Mucosa of gallbladder (tissue), 1 donor: Measurements from ENCODE around the gene NOVA1. TPM values are rescaled to one million over a fixed set of nuclear protein-coding genes. Genes with fewer than 3 reads are reported as not detected.

Source experiments
- DNase-seq: peaks from one replicate; pipeline ENCODE4 v3.0.0-alpha.2; 2020; ENCODE audit warnings: low spot score
- total RNA-seq: library from RNA; stranded (reverse); gene quantifications from one replicate; pipeline ENCODE4 v1.2.1, GENCODE V29; 2021
- donor health status: DM: no; HTN: no; CAD: no.

NOVA1 gene
- total RNA-seq, 1 donor from 2014 or later = 18.7 TPM

DNA sequence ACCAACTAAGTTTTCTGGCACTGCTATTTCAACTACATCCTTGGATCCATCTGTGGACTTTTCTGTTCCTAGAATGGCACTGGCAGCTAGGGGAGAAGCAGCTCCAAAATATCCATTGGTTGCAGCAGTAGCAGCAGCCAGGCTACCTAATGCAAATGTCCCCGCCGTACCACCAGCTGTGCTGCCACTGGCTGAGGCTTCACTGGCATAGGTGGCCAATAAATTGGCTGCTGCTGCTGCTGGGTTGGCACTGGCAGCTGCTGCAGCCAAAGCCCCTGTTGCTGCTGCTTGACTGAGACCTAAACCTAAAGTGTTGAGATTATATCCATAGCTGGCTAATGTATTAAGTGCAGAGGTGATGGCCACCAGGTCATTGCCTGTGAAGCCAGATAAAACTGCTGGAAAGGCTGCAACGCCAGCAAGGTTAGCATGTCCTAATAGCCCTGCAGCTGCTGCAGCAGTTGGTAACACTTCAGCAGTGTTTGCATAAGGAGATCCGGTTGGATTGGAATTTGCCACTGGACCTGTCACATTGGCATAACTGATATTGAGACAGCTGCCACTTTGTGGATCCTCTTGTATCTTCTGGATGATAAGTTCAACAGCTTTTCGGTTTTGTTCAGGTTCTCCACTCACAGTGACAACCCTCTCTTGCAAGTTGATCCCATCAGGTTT lies 149.5 kb downstream of the NOVA1 start:
- DNase-seq = no peak

DNA sequence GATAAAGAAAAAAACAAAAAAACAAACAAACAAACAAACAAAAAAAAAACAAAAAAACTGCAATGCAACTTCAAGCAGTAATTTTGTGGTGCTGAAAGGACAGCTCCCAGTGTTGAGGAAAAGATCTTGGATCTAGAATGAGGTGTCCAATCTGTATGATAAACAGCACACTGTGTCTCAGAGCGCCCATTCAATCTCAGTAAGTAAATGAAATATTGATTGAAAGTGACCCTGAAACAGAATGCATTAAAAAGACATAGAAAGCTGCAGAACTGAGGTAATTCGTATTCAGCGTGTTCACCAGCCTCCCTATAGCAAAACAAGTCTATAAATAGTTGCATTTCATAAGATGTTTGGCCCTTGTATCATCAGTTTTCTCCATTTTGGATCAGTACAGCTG lies 153.0 kb downstream of the NOVA1 start:
- DNase-seq = no peak

DNA sequence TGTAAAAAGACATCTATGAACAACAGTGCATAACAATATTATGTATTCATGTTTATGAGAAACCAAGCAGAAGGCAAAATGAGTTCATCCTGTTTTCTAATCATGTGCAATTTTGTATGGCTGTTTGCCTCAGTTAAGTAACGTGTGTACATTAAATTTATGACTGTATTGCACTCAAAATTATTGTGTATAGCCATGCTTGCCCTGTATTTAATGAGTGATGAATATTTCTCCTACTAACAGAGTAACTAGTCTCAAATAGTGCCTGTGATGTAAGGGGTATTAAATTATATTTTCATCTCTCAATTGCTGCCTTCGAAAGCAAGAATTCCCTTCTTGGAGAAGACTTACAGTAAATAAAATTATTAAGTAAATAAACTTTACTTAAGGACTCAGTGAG lies 154.2 kb downstream of the NOVA1 start:
- no peak for DNase-seq

DNA sequence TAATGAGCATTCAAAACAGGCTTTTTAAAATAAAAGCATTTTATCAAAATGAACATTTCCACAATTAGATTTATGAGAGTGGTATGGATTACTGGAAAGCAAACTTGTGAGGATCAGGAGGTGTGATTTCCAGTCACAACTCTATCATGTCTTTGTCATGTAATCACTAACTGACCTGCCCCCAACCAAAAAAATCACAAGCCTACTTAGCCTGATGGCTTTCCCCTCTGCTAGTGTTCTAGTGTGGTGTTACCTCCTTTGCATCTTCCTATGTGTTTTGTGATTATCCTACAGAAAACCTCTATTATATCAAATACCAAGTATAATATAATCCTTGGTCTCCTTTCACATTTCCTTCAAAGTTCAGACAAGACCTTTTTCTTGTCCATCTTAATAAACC lies 168.6 kb downstream of the NOVA1 start:
- DNase-seq = no peak

DNA sequence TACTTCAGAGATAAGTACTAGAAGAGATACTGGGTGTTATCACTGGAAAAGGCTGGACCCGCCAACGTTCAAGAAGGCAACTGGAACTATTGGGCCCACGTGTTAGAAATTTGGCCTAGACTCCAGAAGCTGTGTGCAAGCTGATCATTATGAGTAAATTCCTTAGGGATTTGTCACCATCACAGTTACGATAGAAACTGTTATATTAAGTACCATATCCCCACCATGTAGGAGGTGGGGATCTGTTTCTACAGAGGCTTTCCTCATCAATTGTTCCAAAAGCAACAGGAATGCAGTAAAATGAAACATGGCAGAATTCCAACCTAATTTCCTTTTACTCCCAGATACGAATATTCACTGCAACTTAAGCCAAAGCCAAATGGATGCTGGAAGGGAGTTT lies 170.7 kb downstream of the NOVA1 start:
- DNase-seq = no peak

DNA sequence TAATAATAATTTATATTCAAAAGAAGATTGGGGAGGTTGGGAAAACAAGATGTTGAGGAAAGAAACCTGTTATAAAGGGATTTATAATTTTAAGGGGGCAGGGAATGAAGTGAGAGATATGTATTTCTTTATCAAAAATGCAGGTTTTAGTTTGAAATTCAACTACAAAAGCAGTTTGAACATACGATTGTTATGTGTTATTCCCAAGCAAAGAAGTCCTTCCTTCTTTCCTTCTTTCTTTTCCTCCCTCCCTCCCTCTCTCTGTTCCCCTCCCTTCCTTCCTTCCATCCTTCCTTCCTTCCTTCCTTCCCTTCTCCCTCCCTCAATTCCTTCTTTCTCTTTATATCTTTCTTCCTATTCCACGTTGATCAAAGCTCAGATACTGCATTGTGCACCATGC lies 173.3 kb downstream of the NOVA1 start:
- DNase-seq = no peak

DNA sequence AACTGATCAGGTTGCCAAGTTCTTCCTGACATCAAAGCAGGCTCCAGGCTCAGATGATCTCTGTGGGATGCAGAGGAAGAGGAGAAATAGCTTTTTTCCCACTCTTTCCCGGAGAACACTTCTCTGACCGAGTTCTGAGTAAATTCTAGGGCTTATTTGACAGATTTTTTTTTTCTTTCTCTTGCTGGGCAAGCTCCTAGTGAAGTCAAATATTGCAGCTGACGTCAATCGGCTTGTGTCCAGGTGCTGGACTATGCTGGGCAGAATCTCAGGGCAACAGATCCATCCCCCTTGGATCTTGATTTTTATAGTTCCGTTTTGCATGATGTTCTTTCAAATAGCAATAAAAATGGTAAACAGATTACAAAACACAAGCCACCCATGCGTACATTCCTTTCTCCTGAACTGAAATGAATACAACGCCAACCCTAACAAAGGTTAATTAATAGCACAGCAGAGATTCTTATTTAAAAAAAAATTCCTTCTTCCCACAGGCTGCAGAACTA lies 182.2 kb downstream of the NOVA1 start:
- DNase-seq = peak; percentile 48

DNA sequence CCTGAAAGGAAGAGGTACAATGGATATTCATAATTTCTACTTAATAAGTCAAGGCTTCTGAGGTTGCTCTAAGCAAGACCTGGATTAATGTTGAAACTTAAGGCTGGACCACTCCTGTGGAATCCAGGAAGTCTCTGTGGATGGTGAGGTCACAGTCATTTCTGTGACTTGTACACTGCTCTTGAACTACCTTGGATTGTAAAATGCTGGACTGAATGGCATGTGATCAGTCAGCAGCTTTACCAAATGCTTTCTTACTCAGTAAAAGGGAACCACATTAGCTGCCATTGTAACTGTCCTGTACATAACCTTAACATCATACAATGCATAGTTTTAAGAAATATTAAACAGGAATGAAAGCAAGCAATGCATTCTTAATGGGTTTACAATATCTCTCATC lies 182.9 kb downstream of the NOVA1 start:
- no peak for DNase-seq

DNA sequence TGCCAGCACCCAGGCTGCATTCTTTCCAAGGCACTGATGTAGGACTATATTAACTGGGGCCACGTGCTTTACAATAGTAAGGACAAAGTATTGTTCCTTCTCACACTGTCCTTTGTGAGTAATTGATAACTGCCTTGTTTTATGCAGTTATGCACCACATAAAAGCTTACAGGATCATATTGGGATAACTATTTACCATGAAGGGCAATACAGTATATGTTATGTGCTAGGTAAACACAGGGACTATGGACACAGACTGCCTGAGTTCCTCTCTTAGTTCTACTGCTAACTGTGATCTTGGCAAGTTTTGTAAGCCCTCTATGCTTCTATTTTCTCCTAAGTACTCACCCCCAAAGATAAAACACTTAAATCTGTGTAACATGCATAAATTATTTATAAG lies 183.7 kb downstream of the NOVA1 start:
- no peak for DNase-seq

DNA sequence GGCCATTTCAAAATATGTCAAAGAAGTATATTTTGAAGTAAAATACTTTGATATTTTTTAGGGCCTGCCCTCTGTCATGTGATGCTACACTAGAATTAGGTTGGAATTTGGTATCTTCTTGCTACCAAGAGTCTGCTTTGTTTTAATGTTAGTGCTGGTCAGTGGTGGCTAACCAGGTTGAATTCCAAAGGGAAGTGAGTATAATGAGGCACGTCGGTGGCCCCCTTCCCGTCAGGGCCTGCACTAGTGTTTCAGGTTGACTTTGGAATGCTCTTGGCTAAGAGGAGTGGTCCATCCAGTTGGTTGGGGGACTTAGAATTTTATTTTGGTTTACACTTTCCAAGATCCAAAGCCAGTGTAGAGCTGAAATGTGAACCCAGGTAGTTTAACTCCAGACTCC lies 185.4 kb downstream of the NOVA1 start:
- DNase-seq = no peak

DNA sequence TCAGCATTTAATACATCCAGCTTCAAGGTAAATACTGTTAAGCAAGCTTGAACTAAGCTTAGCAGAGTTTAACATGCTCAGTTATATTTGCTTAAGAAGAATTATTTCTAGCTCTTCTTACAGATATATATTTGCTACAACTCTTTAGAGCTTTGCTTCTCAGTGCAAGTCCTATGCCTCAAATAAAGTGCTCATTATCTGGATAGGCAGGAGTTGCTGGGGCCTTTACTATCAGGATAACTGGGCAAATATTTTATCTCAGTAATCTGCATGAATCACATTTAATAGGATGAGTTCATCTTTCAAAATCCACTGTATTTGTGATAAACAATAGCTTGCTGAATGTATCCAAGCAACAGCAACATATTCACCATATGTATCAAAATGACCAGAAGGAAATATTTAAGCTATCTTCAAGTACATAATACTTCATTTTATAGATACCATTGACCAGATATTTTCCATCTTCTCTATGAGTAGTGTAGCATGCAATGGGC lies 187.6 kb downstream of the NOVA1 start:
- no peak for DNase-seq

DNA sequence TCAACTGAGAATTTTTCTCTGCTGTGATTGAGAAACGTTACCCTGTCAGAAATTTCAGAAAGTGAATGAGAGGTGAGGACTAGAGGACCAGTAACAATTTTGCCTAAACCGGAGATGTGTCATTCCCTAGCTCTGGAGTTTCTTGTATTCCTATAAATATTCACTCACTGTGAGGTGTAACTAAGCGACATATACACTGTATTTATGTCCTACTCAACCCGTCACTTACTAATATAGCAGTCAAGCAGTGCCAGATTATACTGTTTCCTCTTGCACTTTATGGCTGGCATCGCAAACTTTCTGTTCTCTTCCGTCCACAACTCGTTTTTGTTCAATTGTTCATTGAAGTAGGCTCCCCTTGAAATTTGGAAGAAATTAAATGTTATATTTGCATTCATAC lies 192.9 kb downstream of the NOVA1 start:
- no peak for DNase-seq

DNA sequence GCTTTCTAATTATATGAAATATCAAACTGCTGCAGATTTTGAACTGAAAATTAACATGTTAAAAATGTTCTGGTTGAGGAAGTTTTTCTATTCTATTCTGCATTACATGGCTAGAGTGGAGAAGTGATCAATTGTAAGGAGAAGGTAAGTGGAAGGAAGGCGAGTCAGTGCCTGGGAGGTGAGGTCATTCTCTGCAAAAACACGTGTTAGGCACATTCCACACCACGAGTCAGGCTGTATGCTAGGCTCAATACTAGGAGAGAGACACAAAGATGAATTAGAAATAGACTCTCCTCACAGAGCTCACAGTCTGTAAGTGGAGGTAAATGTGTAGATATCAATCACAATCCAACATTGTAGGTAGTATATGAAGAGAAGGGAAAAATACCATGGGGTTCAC lies 194.1 kb downstream of the NOVA1 start:
- DNase-seq = no peak

DNA sequence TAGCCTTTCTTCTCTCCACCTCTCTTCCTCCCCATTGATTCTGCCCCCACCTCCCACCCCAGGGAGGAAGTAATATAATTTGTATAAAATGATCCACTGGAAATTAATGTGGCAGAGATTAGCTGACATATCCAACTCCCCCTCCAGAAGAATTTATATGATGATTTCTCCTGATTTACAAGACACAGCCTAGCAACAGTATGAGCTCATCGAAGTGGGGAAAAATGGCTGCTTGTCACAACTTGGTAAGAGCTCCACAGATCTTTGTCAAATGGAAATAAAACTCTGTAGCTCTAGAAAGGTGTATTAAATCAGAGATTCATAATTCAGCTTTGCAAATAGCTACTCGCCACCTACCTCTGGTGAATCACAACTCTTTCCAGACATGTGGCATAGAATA lies 195.7 kb downstream of the NOVA1 start:
- DNase-seq = no peak

DNA sequence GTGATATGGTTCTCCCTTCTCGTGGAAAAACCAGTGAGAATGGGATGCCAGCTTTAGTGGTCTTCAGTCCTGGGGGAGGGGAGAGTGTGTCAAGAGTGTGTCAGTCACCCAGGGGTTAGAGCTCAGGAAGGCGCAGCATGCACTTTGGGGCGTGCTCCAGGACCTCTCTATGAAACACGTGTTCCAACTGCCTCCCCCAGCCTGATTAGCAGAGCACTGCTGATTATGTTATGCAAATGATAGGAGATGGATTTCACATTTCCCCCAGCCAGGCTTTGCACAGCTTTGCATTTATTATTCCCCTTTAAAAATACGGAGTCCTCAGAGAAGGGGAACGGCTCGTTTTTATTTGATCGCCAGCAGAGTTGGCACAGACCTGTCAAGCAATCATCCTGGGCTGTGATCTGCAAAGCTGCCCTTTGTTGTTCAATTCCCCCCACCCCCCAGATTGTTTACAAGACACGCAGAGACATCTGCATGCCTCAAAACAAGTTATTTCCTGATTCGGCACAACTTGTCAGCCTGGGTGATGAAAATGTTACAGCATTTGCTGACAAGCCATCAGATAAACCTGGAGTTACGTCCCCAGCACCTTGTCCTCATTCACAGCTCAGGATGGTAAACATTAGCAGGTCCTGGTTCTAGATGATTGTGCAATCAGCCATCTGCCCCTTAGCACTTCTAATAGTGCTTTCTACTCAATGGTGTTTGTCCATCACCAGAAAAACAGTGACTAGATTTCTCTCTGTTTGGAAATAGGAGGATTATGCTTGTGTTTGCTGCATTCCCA lies 196.5 kb downstream of the NOVA1 start:
- no peak for DNase-seq

DNA sequence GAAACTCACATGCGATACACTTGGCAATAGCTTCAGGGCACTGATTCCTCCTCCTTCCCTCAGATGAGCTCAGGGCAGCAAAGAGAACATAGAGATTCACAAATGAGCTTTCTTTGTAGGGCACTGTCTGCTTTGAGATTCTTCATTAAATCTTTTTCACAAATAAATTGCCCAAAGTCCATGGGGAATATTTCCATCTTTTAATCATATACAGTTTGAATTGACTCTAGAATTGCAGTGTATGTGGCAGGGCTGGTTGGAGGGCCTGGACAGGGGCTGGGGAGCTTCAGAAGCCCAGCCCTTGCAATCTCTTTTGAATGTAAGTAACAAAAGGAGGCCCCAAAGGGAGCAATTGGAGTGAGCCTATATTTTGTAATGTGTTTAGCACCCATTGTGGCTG lies 197.5 kb downstream of the NOVA1 start:
- DNase-seq = no peak

DNA sequence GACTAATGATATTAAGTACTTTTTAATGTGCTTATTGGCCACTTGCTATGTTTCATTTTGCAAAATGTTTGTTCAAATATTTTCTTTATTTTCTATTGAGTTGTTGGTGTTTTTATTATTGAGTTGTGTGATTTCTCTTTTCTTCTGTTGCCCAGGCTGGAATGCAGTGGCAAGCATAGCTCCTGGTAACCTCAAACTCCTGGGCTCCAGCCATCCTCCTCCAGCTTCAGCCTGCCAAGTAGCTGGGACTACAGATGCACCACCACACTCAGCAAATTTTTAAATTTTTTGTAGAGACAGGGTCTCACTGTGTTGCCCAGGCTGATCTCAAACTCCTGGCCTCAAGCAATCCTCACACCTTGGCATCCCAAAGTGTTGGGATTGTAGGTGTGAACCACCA lies 199.2 kb downstream of the NOVA1 start:
- no peak for DNase-seq
